KMS-11 (cell line): ENCODE results near the gene ZNF740.

Source experiments
- H2AFZ ChIP-seq: fragments of 200-600 bp; sonication (generic); 2 replicates; pipeline ENCODE4 v1.6.1; 2016; ENCODE audit warnings: antibody characterized with exemption, mixed run types, low read depth
- H3K27ac ChIP-seq: fragments of 200-600 bp; sonication (generic); 2 replicates; pipeline ENCODE4 v1.6.1; 2016; ENCODE audit warnings: mild to moderate bottlenecking, mixed run types
- H3K27me3 ChIP-seq: fragments of 200-600 bp; sonication (generic); 2 replicates; pipeline ENCODE4 v1.6.1; 2017; ENCODE audit warnings: mild to moderate bottlenecking, low read depth, mixed run types, moderate library complexity; ENCODE audit not compliant: insufficient read depth
- H3K36me3 ChIP-seq: fragments of 200-600 bp; sonication (generic); 2 replicates; pipeline ENCODE4 v1.6.1; 2017; ENCODE audit warnings: mild to moderate bottlenecking, mixed run types; ENCODE audit not compliant: insufficient read depth
- H3K4me1 ChIP-seq: fragments of 200-600 bp; sonication (generic); 2 replicates; pipeline ENCODE4 v1.6.1; 2016; ENCODE audit warnings: mild to moderate bottlenecking, low read depth, mixed run types; ENCODE audit not compliant: poor library complexity, severe bottlenecking
- H3K4me2 ChIP-seq: fragments of 200-600 bp; sonication (generic); 2 replicates; pipeline ENCODE4 v1.7.0; 2016; ENCODE audit warnings: mild to moderate bottlenecking, mixed run types
- H3K4me3 ChIP-seq: fragments of 200-600 bp; sonication (generic); IDR thresholded peaks from 2 replicates; pipeline ENCODE4 v1.6.1; 2017; ENCODE audit warnings: low read depth, low read length, mixed read lengths; ENCODE audit not compliant: insufficient read depth
- H3K79me2 ChIP-seq: fragments of 200-600 bp; sonication (generic); 2 replicates; pipeline ENCODE4 v1.6.1; 2016; ENCODE audit warnings: low read depth, mixed run types; ENCODE audit not compliant: insufficient read depth
- H3K9ac ChIP-seq: fragments of 200-600 bp; sonication (generic); 2 replicates; pipeline ENCODE4 v1.6.1; 2016; ENCODE audit warnings: mild to moderate bottlenecking, mixed run types
- H4K20me1 ChIP-seq: fragments of 200-600 bp; sonication (generic); 2 replicates; pipeline ENCODE4 v1.6.1; 2016; ENCODE audit warnings: mild to moderate bottlenecking, mixed run types; ENCODE audit not compliant: insufficient read depth
- CTCF ChIP-seq: fragments of 200-600 bp; sonication (generic); conservative IDR thresholded peaks from 2 replicates; pipeline ENCODE4 v1.6.1; 2017; ENCODE audit warnings: low read depth, mild to moderate bottlenecking, antibody characterized with exemption, low read length, moderate library complexity, mixed read lengths

The ZNF740 gene

GRCh38 chr12:53220694-53221202 lies 40.2 kb downstream of the ZNF740 start:
- H3K4me2 ChIP-seq = peak overlapping the region; percentile 100
- peaks cover 58% of the 10 kb centered on the region for H3K4me1 ChIP-seq
- H3K9ac ChIP-seq = no peak overlapping the region; the same call in 1 of the 2 replicates
- H2AFZ ChIP-seq = peak overlapping the region; percentile 91
- H3K27ac ChIP-seq = peak overlapping the region; percentile 71
- H3K27me3 ChIP-seq = no peaks in the 10 kb centered on the region
- H3K79me2 ChIP-seq = peaks cover 29% of the 10 kb centered on the region; the same call in 1 of the 2 replicates
- H3K36me3 ChIP-seq = no peaks in the 10 kb centered on the region
- no peak for TF ChIP-seq CTCF
- H4K20me1 ChIP-seq = no peaks in the 10 kb centered on the region
- no peak overlapping the region for H3K4me3 ChIP-seq

- Histone ChIP-seq H3K36me3 (no peaks in the 10 kb centered on the region), H2AFZ (peak overlapping the region; percentile 91), H3K27me3 (no peaks in the 10 kb centered on the region), H3K4me1 (peaks cover 58% of the 10 kb centered on the region), H3K9ac (peak overlapping the region; percentile 40; the same call in 1 of the 2 replicates), H3K4me2 (peak overlapping the region; percentile 100), H3K27ac (peak overlapping the region; percentile 71), H3K79me2 (peaks cover 29% of the 10 kb centered on the region; the same call in 1 of the 2 replicates), H3K4me3 (no peak overlapping the region), H4K20me1 (no peaks in the 10 kb centered on the region)
- TF ChIP-seq CTCF = peak; percentile 63
Observed at GRCh38 chr12:53221203-53222080, 40.9 kb downstream of the ZNF740 start.

GRCh38 chr12:53222170-53222721 lies 41.7 kb downstream of the ZNF740 start:
- Histone ChIP-seq H4K20me1 (no peaks in the 10 kb centered on the region), H3K9ac (peak overlapping the region; percentile 26; the same call in 1 of the 2 replicates), H3K4me3 (no peak overlapping the region), H3K79me2 (peaks cover 24% of the 10 kb centered on the region; the same call in 1 of the 2 replicates), H3K4me1 (peaks cover 57% of the 10 kb centered on the region), H3K27me3 (no peaks in the 10 kb centered on the region), H2AFZ (peak overlapping the region; percentile 91; the same call in 1 of the 2 replicates), H3K36me3 (no peaks in the 10 kb centered on the region), H3K27ac (peak overlapping the region; percentile 71), H3K4me2 (peak overlapping the region; percentile 100)
- no peak for TF ChIP-seq CTCF

- Histone ChIP-seq H3K4me3 (no peak overlapping the region), H4K20me1 (no peaks in the 10 kb centered on the region), H3K79me2 (peaks cover 18% of the 10 kb centered on the region; the same call in 1 of the 2 replicates), H3K9ac (no peak overlapping the region; the same call in 1 of the 2 replicates), H3K4me1 (peaks cover 51% of the 10 kb centered on the region), H3K4me2 (peak overlapping the region; percentile 100), H2AFZ (no peak overlapping the region), H3K27ac (no peak overlapping the region; the same call in 1 of the 2 replicates), H3K36me3 (no peaks in the 10 kb centered on the region), H3K27me3 (no peaks in the 10 kb centered on the region)
- no peak for TF ChIP-seq CTCF
Observed at GRCh38 chr12:53222806-53223261, 42.3 kb downstream of the ZNF740 start.
